SK-N-SH (cell line): Measurements from ENCODE around the gene OTOP3. TPM values are rescaled to one million over a fixed set of nuclear protein-coding genes. Genes with fewer than 3 reads are reported as not detected.

ENCODE experiments used
- CTCF ChIA-PET: fragments of 300-600, 350-600 bp; formaldehyde crosslinking; extraction: SDS; loops from one replicate; lab custom pipeline; 2021; lab: Yijun Ruan, JAX
- POLR2A ChIA-PET: fragments of 350-600 bp; sonication (Branson Sonifier 250); formaldehyde crosslinking; extraction: SDS; loops from one replicate; lab custom pipeline; 2020; ENCODE audit warnings: antibody characterized with exemption, inconsistent platforms; lab: Yijun Ruan, JAX
- DNase-seq: peaks from one replicate; pipeline ENCODE4 v3.0.0; 2012
- H2AFZ ChIP-seq: fragments of 200-600 bp; sonication (generic); 2 replicates; pipeline ENCODE4 v1.8.1; 2016; ENCODE audit warnings: antibody characterized with exemption, mild to moderate bottlenecking, low read depth
- H3F3A ChIP-seq: fragments of 200-600 bp; sonication (generic); replicated peaks from 2 replicates; pipeline ENCODE3; 2016; ENCODE audit warnings: antibody characterized with exemption, mild to moderate bottlenecking; ENCODE audit not compliant: insufficient read depth
- H3K27ac ChIP-seq, 2 experiments: fragments of 200-500 bp in 1 of 2; fragments of 200-600 bp in 1 of 2; sonication (Bioruptor generic) in 1 of 2; sonication (generic), shearing (Covaris generic) in 1 of 2; 2 replicates each; pipeline versions ENCODE4 v1.5.1 to v1.6.1; 2014 to 2016; ENCODE audit warnings: low read depth in 2 of 2, inconsistent platforms in 1 of 2, low read length in 1 of 2, mild to moderate bottlenecking in 1 of 2, mixed read lengths in 1 of 2
- H3K27me3 ChIP-seq: fragments of 200-600 bp; sonication (generic), shearing (Covaris generic); 2 replicates; pipeline ENCODE4 v1.6.1; 2016; ENCODE audit warnings: mixed run types; ENCODE audit not compliant: insufficient read depth
- H3K36me3 ChIP-seq, 2 experiments: fragments of 200-500 bp in 1 of 2; fragments of 200-600 bp in 1 of 2; sonication (Bioruptor generic) in 1 of 2; sonication (generic) in 1 of 2; replicated peaks in 1 of 2; 2 replicates each; pipeline versions ENCODE3 to v1.5.1; 2014 to 2016; ENCODE audit warnings: low read length in 1 of 2, mild to moderate bottlenecking in 1 of 2; ENCODE audit not compliant: insufficient read depth in 2 of 2, control insufficient read depth in 1 of 2
- H3K4me1 ChIP-seq, 2 experiments: fragments of 200-500 bp in 1 of 2; fragments of 200-600 bp in 1 of 2; sonication (Bioruptor generic) in 1 of 2; sonication (generic), shearing (Covaris generic) in 1 of 2; 2 replicates each; pipeline versions ENCODE4 v1.5.1 to v1.6.1; 2014 to 2016; ENCODE audit warnings: low read depth in 1 of 2, low read length in 1 of 2, mixed run types in 1 of 2; ENCODE audit not compliant: insufficient read depth in 2 of 2, control insufficient read depth in 1 of 2
- H3K4me2 ChIP-seq: fragments of 200-600 bp; sonication (generic), shearing (Covaris generic); 2 replicates; pipeline ENCODE4 v1.6.1; 2017; ENCODE audit warnings: mixed run types
- H3K4me3 ChIP-seq, 2 experiments: fragments of 200-500 bp in 1 of 2; fragments of 200-600 bp in 1 of 2; sonication (Bioruptor generic) in 1 of 2; sonication (generic), shearing (Covaris generic) in 1 of 2; 2 replicates each; pipeline versions ENCODE4 v1.5.1 to v1.8.1; 2014 to 2016; ENCODE audit warnings: low read depth in 2 of 2, inconsistent platforms in 1 of 2, low read length in 1 of 2, mild to moderate bottlenecking in 1 of 2, mixed read lengths in 1 of 2, moderate library complexity in 1 of 2
- H3K79me2 ChIP-seq: fragments of 200-600 bp; sonication (generic); 2 replicates; pipeline ENCODE4 v1.8.1; 2017; ENCODE audit warnings: mild to moderate bottlenecking; ENCODE audit not compliant: insufficient read depth
- H3K9ac ChIP-seq: fragments of 200-600 bp; sonication (generic); 2 replicates; pipeline ENCODE4 v1.6.1; 2017; ENCODE audit warnings: mixed run types
- H3K9me2 ChIP-seq: fragments of 200-600 bp; sonication (generic); 2 replicates; pipeline ENCODE4 v1.6.1; 2017; ENCODE audit warnings: mixed run types
- H3K9me3 ChIP-seq: fragments of 200-600 bp; sonication (generic); 2 replicates; pipeline ENCODE4 v1.6.1; 2017; ENCODE audit warnings: mixed run types, mild to moderate bottlenecking, moderate library complexity
- H4K20me1 ChIP-seq: fragments of 200-600 bp; sonication (generic); 2 replicates; pipeline ENCODE4 v1.6.1; 2017; ENCODE audit warnings: mild to moderate bottlenecking, mixed run types; ENCODE audit not compliant: insufficient read depth
- CTCF ChIP-seq: fragments of 200-600 bp; sonication (generic); IDR thresholded peaks from 2 replicates; pipeline ENCODE4 v1.6.1; 2017; ENCODE audit warnings: antibody characterized with exemption, mild to moderate bottlenecking, moderate library complexity
- FOXJ3 ChIP-seq: sonication (generic); formaldehyde crosslinking; IDR thresholded peaks from 2 replicates; pipeline ENCODE4 v1.5.1; 2020; ENCODE audit warnings: mild to moderate bottlenecking, missing genetic modification reagents
- MXI1 ChIP-seq: IDR thresholded peaks from 2 replicates; pipeline ENCODE4 v1.6.1; 2012; ENCODE audit warnings: mild to moderate bottlenecking, low read depth, low read length, improper control_type of control experiment
- PBX3 ChIP-seq: IDR thresholded peaks from 2 replicates; pipeline ENCODE4; 2012
- POLR2AphosphoS5 ChIP-seq: IDR thresholded peaks from 2 replicates; pipeline ENCODE4 v1.6.1; 2012; ENCODE audit warnings: low read depth, low read length
- RAD21 ChIP-seq: IDR thresholded peaks from 2 replicates; pipeline ENCODE4 v1.6.1; 2012; ENCODE audit warnings: mild to moderate bottlenecking, low read length
- RCOR1 ChIP-seq: fragments of 150-350 bp; IDR thresholded peaks from 2 replicates; pipeline ENCODE4 v1.6.1; 2017; ENCODE audit warnings: antibody characterized with exemption, low read length
- REST ChIP-seq: IDR thresholded peaks from 2 replicates; pipeline ENCODE4 v1.6.1; 2012; ENCODE audit warnings: mild to moderate bottlenecking, low read depth, low read length, moderate library complexity
- RFX5 ChIP-seq: IDR thresholded peaks from 2 replicates; pipeline ENCODE4 v1.6.1; 2012; ENCODE audit warnings: mild to moderate bottlenecking, improper control_type of control experiment, low read length
- RXRA ChIP-seq: IDR thresholded peaks from 2 replicates; pipeline ENCODE4 v1.4.0; 2012; ENCODE audit warnings: low read depth, mild to moderate bottlenecking, borderline replicate concordance
- SMC3 ChIP-seq: IDR thresholded peaks from 2 replicates; pipeline ENCODE4 v1.6.1; 2012; ENCODE audit warnings: low read depth, low read length, improper control_type of control experiment
- TAF1 ChIP-seq: IDR thresholded peaks from 2 replicates; pipeline ENCODE4 v1.6.1; 2012; ENCODE audit warnings: low read depth, mild to moderate bottlenecking, low read length, moderate library complexity, borderline replicate concordance
- TEAD4 ChIP-seq: IDR thresholded peaks from 2 replicates; pipeline ENCODE4 v1.4.0; 2012; ENCODE audit warnings: mild to moderate bottlenecking, borderline replicate concordance; ENCODE audit not compliant: insufficient read depth
- USF2 ChIP-seq: fragments of 150-350 bp; IDR thresholded peaks from 2 replicates; pipeline ENCODE4 v1.6.1; 2017; ENCODE audit warnings: antibody characterized with exemption, low read length, low read depth, borderline replicate concordance
- ZBTB33 ChIP-seq: IDR thresholded peaks from 2 replicates; pipeline ENCODE4 v1.4.0; 2012; ENCODE audit warnings: low read depth, borderline replicate concordance
- WGBS: methylation state at CpG from one replicate; pipeline ENCODE4 v1.1.6; 2017; ENCODE audit warnings: low lambda C conversion rate; 5-methylcytosine and 5-hydroxymethylcytosine counted together
- polyA plus RNA-seq, 3 experiments: library from polyadenylated mRNA; depleted of rRNA; stranded (reverse); fragments of >200 nt; gene quantifications; 2 replicates each; pipeline ENCODE4 v1.2.3, GENCODE V29; 2012

Gene OTOP3
- polyA plus RNA-seq, 1 of the 3 experiments (the other 2 are of a cell fraction), result not detected

GRCh38 chr17:74941128-74941725, 5.5 kb downstream of the OTOP3 start:
- ChIA-PET CTCF (interaction anchor here (2.4 kb wide), 1 partner anchor 17 kb away, joined by 11 read pairs; no protein-coding TSS in a partner anchor), POLR2A (no interaction called here)
- H3K36me3 ChIP-seq, result no peaks in the 10 kb centered on the region
- no peak overlapping the region for H3K27ac ChIP-seq
- H3K9me2 ChIP-seq, result no peaks in the 10 kb centered on the region
- H3K4me2 ChIP-seq, result no peak overlapping the region
- H3K79me2 ChIP-seq, result no peaks in the 10 kb centered on the region
- no peak overlapping the region for H2AFZ ChIP-seq
- H3K9me3 ChIP-seq, result no peaks in the 10 kb centered on the region
- 59% methylated on average over 19 of the region's 21 CpGs for WGBS
- no peaks in the 10 kb centered on the region for H4K20me1 ChIP-seq
- H3K4me1 ChIP-seq, result no peaks in the 10 kb centered on the region
- no peak overlapping the region for H3K9ac ChIP-seq
- no peaks in the 10 kb centered on the region for H3F3A ChIP-seq
- peaks cover 78% of the 10 kb centered on the region for H3K27me3 ChIP-seq
- DNase-seq, result no peak
- no peak overlapping the region for H3K4me3 ChIP-seq
- TF ChIP-seq REST (no peak), MXI1 (no peak), TAF1 (no peak), SMC3 (no peak), ZBTB33 (no peak), PBX3 (no peak), TEAD4 (no peak), RAD21 (no peak), RXRA (no peak), RCOR1 (no peak), USF2 (no peak), POLR2AphosphoS5 (no peak), FOXJ3 (CRISPR knock-in tag) (no peak), CTCF (no peak), RFX5 (no peak)
